ENCODE measurements around the gene MGME1.

The MGME1 gene

GRCh38 chr20:18031050-18031449, 62.2 kb downstream of the MGME1 start:
- no peak for DNase-seq (ENCODE audit: low read depth in 2 of 2)
- H3K4me3 ChIP-seq (replicated peaks in 1 of 2; ENCODE audit: low read depth in 2 of 2, low read length in 2 of 2) = no peak overlapping the region
- no peak for TF ChIP-seq CTCF (IDR thresholded peaks at IDR 0.05; ENCODE audit: low read depth, low read length)

GRCh38 chr20:18031888-18032509, 63.2 kb downstream of the MGME1 start:
- no peak for TF ChIP-seq CTCF (IDR thresholded peaks at IDR 0.05; ENCODE audit: low read depth, low read length)
- no peak for DNase-seq (ENCODE audit: low read depth in 2 of 2)
- H3K4me3 ChIP-seq (replicated peaks in 1 of 2; ENCODE audit: low read depth in 2 of 2, low read length in 2 of 2) = no peak overlapping the region

- DNase-seq (ENCODE audit: low read depth in 2 of 2) = no peak
- H3K4me3 ChIP-seq (replicated peaks in 1 of 2; ENCODE audit: low read depth in 2 of 2, low read length in 2 of 2) = no peak overlapping the region
- no peak for TF ChIP-seq CTCF (IDR thresholded peaks at IDR 0.05; ENCODE audit: low read depth, low read length)
Observed at GRCh38 chr20:18032977-18033892, 64.4 kb downstream of the MGME1 start.

GRCh38 chr20:18034039-18034438, 65.2 kb downstream of the MGME1 start:
- DNase-seq (ENCODE audit: low read depth in 2 of 2) = no peak
- no peak overlapping the region for H3K4me3 ChIP-seq (replicated peaks in 1 of 2; ENCODE audit: low read depth in 2 of 2, low read length in 2 of 2)
- no peak for TF ChIP-seq CTCF (IDR thresholded peaks at IDR 0.05; ENCODE audit: low read depth, low read length)

GRCh38 chr20:18039063-18039462, 70.2 kb downstream of the MGME1 start:
- DNase-seq (ENCODE audit: low read depth in 2 of 2) = no peak
- TF ChIP-seq CTCF (IDR thresholded peaks at IDR 0.05; ENCODE audit: low read depth, low read length) = no peak
- no peak overlapping the region for H3K4me3 ChIP-seq (replicated peaks in 1 of 2; ENCODE audit: low read depth in 2 of 2, low read length in 2 of 2)

Data from cardiac fibroblast (primary cell).